H1 (cell line): Measurements from ENCODE around the gene WFDC12. TPM values are rescaled to one million over a fixed set of nuclear protein-coding genes. Genes with fewer than 3 reads are reported as not detected.
A peak's percentile ranks its signal among the peaks of the same experiment; 100 is the strongest.

Experiments
- CTCF ChIA-PET: fragments of 300-600 bp; sonication (Branson Sonifier 250); formaldehyde crosslinking; loops from one replicate; lab custom pipeline; 2021; ENCODE audit not compliant: partially characterized antibody; lab: Charles Lee
- POLR2A ChIA-PET: fragments of 300-600 bp; sonication (Branson Sonifier 250); formaldehyde crosslinking; loops from one replicate; lab custom pipeline; 2021; ENCODE audit warnings: inconsistent platforms; ENCODE audit not compliant: partially characterized antibody; lab: Charles Lee
- DNase-seq, 2 experiments: peaks; one replicate each; pipeline versions ENCODE4 v3.0.0 to v3.0.0-alpha.2; 2010 to 2022; ENCODE audit warnings: low spot score in 2 of 2, low read depth in 1 of 2, mixed read lengths in 1 of 2
- FAIRE-seq: peaks from 2 replicates; lab custom pipeline; 2011; peaks lifted over from hg19 to GRCh38; lab: Jason Lieb, UNC
- H2AFZ ChIP-seq: 2 replicates; pipeline ENCODE4 v1.8.1; 2012; ENCODE audit warnings: low read length, inconsistent platforms
- H2AK5ac ChIP-seq: 2 replicates; pipeline ENCODE4 v1.6.1; 2013; ENCODE audit warnings: low read depth, low read length
- H2BK120ac ChIP-seq: replicated peaks from 2 replicates; pipeline ENCODE3; 2013; ENCODE audit warnings: low read depth, low read length, inconsistent platforms
- H2BK12ac ChIP-seq: 2 replicates; pipeline ENCODE4 v1.6.1; 2013; ENCODE audit warnings: low read depth, low read length
- H2BK15ac ChIP-seq: 2 replicates; pipeline ENCODE4 v1.6.1; 2013; ENCODE audit warnings: low read length
- H2BK20ac ChIP-seq: 2 replicates; pipeline ENCODE4 v1.6.1; 2013; ENCODE audit warnings: low read length
- H2BK5ac ChIP-seq: 2 replicates; pipeline ENCODE4 v1.6.1; 2013; ENCODE audit warnings: low read depth, low read length
- H3K14ac ChIP-seq: 2 replicates; pipeline ENCODE4 v1.6.1; 2013; ENCODE audit warnings: inconsistent platforms; ENCODE audit not compliant: insufficient read length
- H3K18ac ChIP-seq: 2 replicates; pipeline ENCODE4 v1.6.1; 2013; ENCODE audit warnings: low read length; ENCODE audit errors: extremely low read depth
- H3K23ac ChIP-seq: 2 replicates; pipeline ENCODE4 v1.6.1; 2013; ENCODE audit warnings: inconsistent platforms; ENCODE audit not compliant: insufficient read length
- H3K23me2 ChIP-seq: 2 replicates; pipeline ENCODE4 v1.6.1; 2013; ENCODE audit warnings: low read depth, low read length
- H3K27ac ChIP-seq: 2 replicates; pipeline ENCODE4 v1.6.1; 2011; ENCODE audit warnings: low read depth, low read length, inconsistent platforms
- H3K27me3 ChIP-seq, 4 experiments: replicated peaks in 1 of 4; 1 replicate in 1 of 4; 2 replicates in 3 of 4; pipeline versions ENCODE4 v1.6.1 to v1.8.1; 2011 to 2013; ENCODE audit warnings: low read length in 3 of 4, mild to moderate bottlenecking in 3 of 4, inconsistent platforms in 2 of 4, mixed read lengths in 2 of 4, moderate library complexity in 1 of 4; ENCODE audit not compliant: control insufficient read depth in 3 of 4, insufficient read depth in 3 of 4; ENCODE audit errors: extremely low read depth in 1 of 4
- H3K36me3 ChIP-seq, 4 experiments: 2 replicates each; pipeline versions ENCODE4 v1.6.1 to v1.8.1; 2011 to 2013; ENCODE audit warnings: mild to moderate bottlenecking in 4 of 4, low read length in 3 of 4, moderate library complexity in 2 of 4, control low read depth in 1 of 4, inconsistent platforms in 1 of 4; ENCODE audit not compliant: insufficient read depth in 4 of 4, control insufficient read depth in 2 of 4
- H3K4ac ChIP-seq: replicated peaks from 2 replicates; pipeline ENCODE3; 2013; ENCODE audit warnings: low read length, low read depth, mixed read lengths, inconsistent platforms; ENCODE audit not compliant: insufficient read length
- H3K4me1 ChIP-seq, 4 experiments: replicated peaks in 1 of 4; 1 replicate in 1 of 4; 2 replicates in 3 of 4; pipeline versions ENCODE4 v1.6.1 to v1.8.1; 2011 to 2013; ENCODE audit warnings: low read length in 3 of 4, inconsistent platforms in 2 of 4, mixed read lengths in 1 of 4; ENCODE audit not compliant: insufficient read depth in 4 of 4, control insufficient read depth in 3 of 4
- H3K4me2 ChIP-seq, 2 experiments: 2 replicates each; pipeline versions ENCODE4 v1.6.1 to v1.8.1; 2011 to 2013; ENCODE audit warnings: low read depth in 2 of 2, low read length in 2 of 2, control low read depth in 1 of 2, inconsistent platforms in 1 of 2, mild to moderate bottlenecking in 1 of 2; ENCODE audit not compliant: insufficient read depth in 1 of 2
- H3K4me3 ChIP-seq, 4 experiments: fragments of 200-600, 300-600 bp in 1 of 4; sonication (generic), shearing (Covaris generic), sonication (Bioruptor Twin) in 1 of 4; 2 replicates each; pipeline versions ENCODE4 v1.5.1 to v1.8.1; 2011 to 2016; ENCODE audit warnings: low read length in 4 of 4, low read depth in 3 of 4, control low read depth in 2 of 4, inconsistent platforms in 2 of 4, mild to moderate bottlenecking in 2 of 4, mixed read lengths in 1 of 4, moderate library complexity in 1 of 4; ENCODE audit not compliant: insufficient read depth in 2 of 4; ENCODE audit errors: extremely low read depth in 1 of 4
- H3K56ac ChIP-seq: replicated peaks from 2 replicates; pipeline ENCODE3; 2013; ENCODE audit warnings: low read depth, mild to moderate bottlenecking, mixed read lengths, low read length, inconsistent platforms; ENCODE audit not compliant: insufficient read length
- H3K79me1 ChIP-seq: 2 replicates; pipeline ENCODE4 v1.6.1; 2013; ENCODE audit warnings: low read depth, low read length, control low read depth
- H3K79me2 ChIP-seq, 2 experiments: 2 replicates each; pipeline versions ENCODE4 v1.6.1 to v1.8.1; 2012 to 2013; ENCODE audit warnings: low read length in 2 of 2, mild to moderate bottlenecking in 2 of 2, inconsistent platforms in 1 of 2; ENCODE audit not compliant: insufficient read depth in 2 of 2, control insufficient read depth in 1 of 2
- H3K9ac ChIP-seq, 4 experiments: replicated peaks in 1 of 4; 1 replicate in 1 of 4; 2 replicates in 3 of 4; pipeline versions ENCODE4 v1.6.1 to v1.8.1; 2011 to 2013; ENCODE audit warnings: low read depth in 3 of 4, low read length in 3 of 4, control low read depth in 2 of 4, mild to moderate bottlenecking in 2 of 4, moderate library complexity in 2 of 4, inconsistent platforms in 1 of 4; ENCODE audit errors: extremely low read depth in 1 of 4
- H3K9me3 ChIP-seq, 2 experiments: 2 replicates each; pipeline versions ENCODE4 v1.6.1 to v1.8.1; 2012 to 2013; ENCODE audit warnings: mild to moderate bottlenecking in 2 of 2, moderate library complexity in 2 of 2, control low read depth in 1 of 2, inconsistent platforms in 1 of 2, low read depth in 1 of 2, low read length in 1 of 2, mixed read lengths in 1 of 2; ENCODE audit not compliant: insufficient read depth in 2 of 2
- H4K20me1 ChIP-seq, 2 experiments: replicated peaks in 1 of 2; 2 replicates each; pipeline versions ENCODE3 to v1.8.1; 2011 to 2013; ENCODE audit warnings: inconsistent platforms in 2 of 2, low read length in 2 of 2, mild to moderate bottlenecking in 1 of 2; ENCODE audit not compliant: insufficient read depth in 2 of 2, control insufficient read depth in 1 of 2
- H4K5ac ChIP-seq: 2 replicates; pipeline ENCODE4 v1.6.1; 2013; ENCODE audit warnings: low read length, low read depth, mixed read lengths, inconsistent platforms; ENCODE audit not compliant: insufficient read length
- H4K8ac ChIP-seq: 2 replicates; pipeline ENCODE4 v1.8.0; 2013; ENCODE audit warnings: mild to moderate bottlenecking, moderate library complexity, low read length, inconsistent platforms; ENCODE audit not compliant: insufficient read depth; ENCODE audit errors: extremely low read depth
- H4K91ac ChIP-seq: replicated peaks from 2 replicates; pipeline ENCODE3; 2013; ENCODE audit warnings: low read length, mixed read lengths, inconsistent platforms; ENCODE audit not compliant: insufficient read length
- CREB1 ChIP-seq: IDR thresholded peaks from 2 replicates; pipeline ENCODE4 v1.6.1; 2012; ENCODE audit warnings: inconsistent platforms
- EGR1 ChIP-seq: IDR thresholded peaks from 2 replicates; pipeline ENCODE4 v1.6.1; 2011; ENCODE audit warnings: low read depth, low read length, borderline replicate concordance
- EZH2 ChIP-seq: fragments of 200-600 bp; sonication (generic); IDR thresholded peaks from 2 replicates; pipeline ENCODE4 v1.7.1; 2012; ENCODE audit warnings: low read depth, mild to moderate bottlenecking, moderate library complexity, low read length, inconsistent platforms; ENCODE audit not compliant: severe bottlenecking
- GTF2F1 ChIP-seq: IDR thresholded peaks from 2 replicates; pipeline ENCODE4 v1.6.1; 2012; ENCODE audit warnings: low read depth, low read length, improper control_type of control experiment, borderline replicate concordance
- NANOG ChIP-seq: IDR thresholded peaks from 2 replicates; pipeline ENCODE4 v1.6.1; 2011; ENCODE audit warnings: low read length, low read depth, mild to moderate bottlenecking, inconsistent platforms; ENCODE audit not compliant: insufficient read depth, poor library complexity, severe bottlenecking
- RAD21 ChIP-seq, 2 experiments: IDR thresholded peaks in 1 of 2; conservative IDR thresholded peaks in 1 of 2; 2 replicates each; pipeline ENCODE4 v1.6.1; 2011; ENCODE audit warnings: low read depth in 2 of 2, low read length in 2 of 2, improper control_type of control experiment in 1 of 2, inconsistent platforms in 1 of 2, mild to moderate bottlenecking in 1 of 2, moderate library complexity in 1 of 2
- WGBS, 2 experiments: shearing (Covaris generic) in 1 of 2; methylation state at CpG; one replicate each; pipeline versions ENCODE4 v1.1.6 to v1.1.7; 2013 to 2015; ENCODE audit warnings: low lambda C conversion rate in 2 of 2, mixed read lengths in 2 of 2, inconsistent platforms in 1 of 2, low coverage in 1 of 2, missing lambda C conversion rate in 1 of 2; ENCODE audit not compliant: insufficient replicate concordance in 2 of 2, insufficient coverage in 1 of 2, insufficient read length in 1 of 2; ENCODE audit errors: extremely low coverage in 1 of 2, missing lambda C conversion rate in 1 of 2; 5-methylcytosine and 5-hydroxymethylcytosine counted together
- polyA plus RNA-seq, 7 experiments: library from polyadenylated mRNA; depleted of rRNA in 3 of 7; stranded (reverse) in 5 of 7; unstranded in 2 of 7; fragments of >200 nt in 5 of 7; fragments of 200-250 nt in 2 of 7; gene quantifications; 1 replicate in 5 of 7; 2 replicates in 1 of 7; 4 replicates in 1 of 7; pipeline versions ENCODE4 v1.2.1 to v1.2.3, GENCODE V29; 2011 to 2013; ENCODE audit warnings: missing spikeins in 2 of 7, mixed read lengths in 2 of 7
- total RNA-seq: library from RNA; stranded (reverse); fragmentation: NEBNext Ultra II Directional; extraction: Animal tissue kit (Norgen Biotek cat#: 25700); gene quantifications from 2 replicates; pipeline ENCODE4 v1.2.1, GENCODE V29; 2021
- TF ChIP-seq, protein P1 (sequence below): IDR thresholded peaks from 2 replicates; pipeline ENCODE4 v1.6.1; 2012; ENCODE audit warnings: inconsistent platforms
- TF ChIP-seq, protein P2 (sequence below), 3 experiments: IDR thresholded peaks; 1 replicate in 2 of 3; 2 replicates in 1 of 3; pipeline versions ENCODE4 v1.5.1 to v1.6.1; 2011; ENCODE audit warnings: low read length in 3 of 3, mild to moderate bottlenecking in 3 of 3, inconsistent platforms in 2 of 3, low read depth in 1 of 3, moderate library complexity in 1 of 3; ENCODE audit not compliant: insufficient read depth in 1 of 3; ENCODE audit errors: control extremely low read depth in 1 of 3

Gene WFDC12
- total and polyA plus RNA-seq, 2 of the 8 experiments (the other 6 are each of a cell fraction or from before 2014, with no cell fraction given), result not detected

DNA sequence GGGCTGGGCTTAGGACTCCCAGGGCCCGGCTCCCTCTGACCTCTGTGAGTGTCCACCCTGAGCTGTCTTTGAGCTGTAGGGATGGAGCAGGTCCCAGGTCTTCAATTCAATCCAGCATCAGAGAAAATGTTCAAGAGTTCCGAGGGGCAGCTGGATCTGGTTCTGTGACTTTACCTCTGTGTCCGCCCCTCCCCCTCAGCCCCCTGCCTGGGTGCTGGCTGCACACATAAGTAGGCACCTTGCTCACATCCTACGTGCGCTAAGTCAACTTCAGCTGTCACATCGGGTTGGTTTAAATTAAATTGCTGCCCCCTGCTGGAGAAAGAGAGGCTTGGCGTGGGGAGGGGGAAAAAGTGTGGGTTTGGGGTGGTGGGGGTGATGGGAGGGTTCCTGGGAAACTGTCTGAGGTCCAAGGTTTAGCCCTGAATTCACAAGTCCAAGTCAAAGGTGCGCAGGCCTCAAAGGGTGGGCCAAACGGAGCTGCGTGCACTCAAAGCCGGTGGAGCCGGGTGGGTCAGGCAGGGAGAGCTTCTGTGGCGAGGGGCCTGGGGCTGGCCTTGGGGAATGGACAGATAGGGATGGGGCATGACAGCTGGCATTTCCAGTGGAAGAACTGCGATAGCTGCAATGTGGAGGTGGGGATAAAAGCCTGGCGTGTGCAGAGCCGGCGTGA lies 12.3 kb downstream of the WFDC12 start:
- peak in 1 of 2 experiments; percentile 75 for DNase-seq
- no peak overlapping the region for H4K8ac ChIP-seq
- TF ChIP-seq GTF2F1 (no peak), NANOG (no peak), RAD21 (IDR thresholded peaks at IDR 0.05 in 1 of 2, conservative IDR thresholded peaks at IDR 0.05 in 1 of 2; ENCODE audit: low read depth in 2 of 2, low read length in 2 of 2) (peak; percentile 50 to 61), EZH2 (no peak), EGR1 (no peak), CREB1 (no peak)
- TF ChIP-seq, protein P1, sequence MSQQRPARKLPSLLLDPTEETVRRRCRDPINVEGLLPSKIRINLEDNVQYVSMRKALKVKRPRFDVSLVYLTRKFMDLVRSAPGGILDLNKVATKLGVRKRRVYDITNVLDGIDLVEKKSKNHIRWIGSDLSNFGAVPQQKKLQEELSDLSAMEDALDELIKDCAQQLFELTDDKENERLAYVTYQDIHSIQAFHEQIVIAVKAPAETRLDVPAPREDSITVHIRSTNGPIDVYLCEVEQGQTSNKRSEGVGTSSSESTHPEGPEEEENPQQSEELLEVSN, result no peak
- TF ChIP-seq, protein P2, sequence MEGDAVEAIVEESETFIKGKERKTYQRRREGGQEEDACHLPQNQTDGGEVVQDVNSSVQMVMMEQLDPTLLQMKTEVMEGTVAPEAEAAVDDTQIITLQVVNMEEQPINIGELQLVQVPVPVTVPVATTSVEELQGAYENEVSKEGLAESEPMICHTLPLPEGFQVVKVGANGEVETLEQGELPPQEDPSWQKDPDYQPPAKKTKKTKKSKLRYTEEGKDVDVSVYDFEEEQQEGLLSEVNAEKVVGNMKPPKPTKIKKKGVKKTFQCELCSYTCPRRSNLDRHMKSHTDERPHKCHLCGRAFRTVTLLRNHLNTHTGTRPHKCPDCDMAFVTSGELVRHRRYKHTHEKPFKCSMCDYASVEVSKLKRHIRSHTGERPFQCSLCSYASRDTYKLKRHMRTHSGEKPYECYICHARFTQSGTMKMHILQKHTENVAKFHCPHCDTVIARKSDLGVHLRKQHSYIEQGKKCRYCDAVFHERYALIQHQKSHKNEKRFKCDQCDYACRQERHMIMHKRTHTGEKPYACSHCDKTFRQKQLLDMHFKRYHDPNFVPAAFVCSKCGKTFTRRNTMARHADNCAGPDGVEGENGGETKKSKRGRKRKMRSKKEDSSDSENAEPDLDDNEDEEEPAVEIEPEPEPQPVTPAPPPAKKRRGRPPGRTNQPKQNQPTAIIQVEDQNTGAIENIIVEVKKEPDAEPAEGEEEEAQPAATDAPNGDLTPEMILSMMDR (IDR thresholded peaks at IDR 0.05; ENCODE audit: control extremely low read depth in 1 of 3, insufficient read depth in 1 of 3, low read depth in 1 of 3, low read length in 3 of 3), result peak; percentile 63 to 69 (median 64)

More for the DNA sequence above, 12.3 kb downstream of the WFDC12 start:
- Histone ChIP-seq H2AK5ac (no peak overlapping the region), H3K4me2 (peak overlapping the region in 1 of 2 experiments; percentile 40; a peak in 1 of 4 replicates), H2BK20ac (no peak overlapping the region), H3K4ac (no peak overlapping the region), H3K79me1 (no peaks in the 10 kb centered on the region), H2AFZ (0 out of 2 replicates have a peak overlapping the region, but pooled peaks have one; percentile 41), H3K9me3 (no peaks in the 10 kb centered on the region), H3K27me3 (no peaks in the 10 kb centered on the region), H4K5ac (no peak overlapping the region), H4K91ac (no peak overlapping the region), H3K4me3 (no peak overlapping the region; a peak in 2 of 8 replicates), H3K27ac (no peak overlapping the region), H2BK12ac (no peak overlapping the region), H3K23ac (no peak overlapping the region), H2BK120ac (no peak overlapping the region), H3K4me1 (peaks cover 0 to 7% (median 2%) of the 10 kb centered on the region in 4 experiments; a peak in 5 of 7 replicates), H3K18ac (no peak overlapping the region), H3K23me2 (no peaks in the 10 kb centered on the region), H3K56ac (no peak overlapping the region), H3K79me2 (no peaks in the 10 kb centered on the region), H2BK15ac (no peak overlapping the region), H3K36me3 (no peaks in the 10 kb centered on the region), H2BK5ac (no peak overlapping the region), H4K20me1 (no peaks in the 10 kb centered on the region), H3K9ac (no peak overlapping the region), H3K14ac (no peak overlapping the region)
- ChIA-PET CTCF (interaction anchor here (0.5 to 13.8 kb wide), 35 partner anchors 8 to 433 kb away, joined by 3 to 210 read pairs (median 4); partner anchors contain the start of genes KCNS1, RBPJL, TOMM34 and WFDC12), POLR2A (interaction anchor here (1.4 to 3.9 kb wide), 2 partner anchors 11 to 19 kb away, joined by 4 to 18 read pairs; partner anchors contain the start of gene KCNS1)
- FAIRE-seq, result no peak
- WGBS, 2 experiments, result 60% methylated on average over 17 of the region's 17 CpGs; no CpG with 5 or more reads in 1 of the 2 experiments
